ENCODE results near the gene UQCC3.
A peak's percentile ranks its signal among the peaks of the same experiment; 100 is the strongest.
"Not testable (repeated sequence)": the region's sequence is repeated elsewhere in the genome, so short reads cannot be mapped to it uniquely, and the experiment has no call there.

Gene UQCC3

GRCh38 chr11:62671608-62672389 is at the start of gene UQCC3, which contains the start of gene LBHD1:
TSS of gene UQCC3 (plus strand) at chr11:62671673. CDS start at chr11:62671746, 73 bp downstream.
TSS of gene LBHD1 (minus strand) at chr11:62672267. CDS start at chr11:62670031, 2,236 bp downstream.
- peak; percentile 86 for DNase-seq (ENCODE audit: low spot score)

GRCh38 chr11:62622476-62623089 is 48.9 kb upstream of the UQCC3 start:
- no peak for DNase-seq (ENCODE audit: low spot score)

GRCh38 chr11:62627713-62628112 is 43.8 kb upstream of the UQCC3 start:
- no peak for DNase-seq (ENCODE audit: low spot score)

- DNase-seq (ENCODE audit: low spot score): no peak
Measured at GRCh38 chr11:62632492-62632891, 39.0 kb upstream of the UQCC3 start.

GRCh38 chr11:62644220-62644619 is 27.3 kb upstream of the UQCC3 start:
- no peak for DNase-seq (ENCODE audit: low spot score)

GRCh38 chr11:62645671-62645945 is 25.9 kb upstream of the UQCC3 start:
- peak; percentile 7 for DNase-seq (ENCODE audit: low spot score)

GRCh38 chr11:62645946-62646824 is 25.3 kb upstream of the UQCC3 start, which contains the start of gene GANAB:
TSS of gene GANAB (minus strand) at chr11:62646613. CDS start at chr11:62646599, 14 bp downstream.
- DNase-seq (ENCODE audit: low spot score): peak; percentile 97

- no peak for DNase-seq (ENCODE audit: low spot score)
Measured at GRCh38 chr11:62646825-62647608, 24.5 kb upstream of the UQCC3 start.

- DNase-seq (ENCODE audit: low spot score): no peak
Measured at GRCh38 chr11:62647609-62648005, 23.9 kb upstream of the UQCC3 start.

GRCh38 chr11:62648185-62648966 is 23.1 kb upstream of the UQCC3 start:
- DNase-seq (ENCODE audit: low spot score): no peak

GRCh38 chr11:62648967-62649364 is 22.5 kb upstream of the UQCC3 start:
- no peak for DNase-seq (ENCODE audit: low spot score)

GRCh38 chr11:62649486-62649885 is 22.0 kb upstream of the UQCC3 start:
- DNase-seq (ENCODE audit: low spot score): no peak

GRCh38 chr11:62650283-62650682 is 21.2 kb upstream of the UQCC3 start:
- not testable (repeated sequence) for DNase-seq (ENCODE audit: low spot score)

GRCh38 chr11:62652161-62653006 is 19.1 kb upstream of the UQCC3 start:
- DNase-seq (ENCODE audit: low spot score): no peak

- DNase-seq (ENCODE audit: low spot score): no peak
Measured at GRCh38 chr11:62654297-62654696, 17.2 kb upstream of the UQCC3 start.

GRCh38 chr11:62656796-62657429 is 14.6 kb upstream of the UQCC3 start:
- no peak for DNase-seq (ENCODE audit: low spot score)

- peak; percentile 79 for DNase-seq (ENCODE audit: low spot score)
Measured at GRCh38 chr11:62664405-62665074, 6.9 kb upstream of the UQCC3 start.

GRCh38 chr11:62665075-62665598 is 6.3 kb upstream of the UQCC3 start, which contains the start of the genes C11orf98 and CSKMT:
TSS of gene C11orf98 (minus strand) at chr11:62665210. CDS start at chr11:62665169, 41 bp downstream.
TSS of gene CSKMT (plus strand) at chr11:62665312. CDS start at chr11:62665880, 568 bp downstream.
- DNase-seq (ENCODE audit: low spot score): peak; percentile 95
